ENCODE data around the gene CPA1.

The CPA1 gene

DNA sequence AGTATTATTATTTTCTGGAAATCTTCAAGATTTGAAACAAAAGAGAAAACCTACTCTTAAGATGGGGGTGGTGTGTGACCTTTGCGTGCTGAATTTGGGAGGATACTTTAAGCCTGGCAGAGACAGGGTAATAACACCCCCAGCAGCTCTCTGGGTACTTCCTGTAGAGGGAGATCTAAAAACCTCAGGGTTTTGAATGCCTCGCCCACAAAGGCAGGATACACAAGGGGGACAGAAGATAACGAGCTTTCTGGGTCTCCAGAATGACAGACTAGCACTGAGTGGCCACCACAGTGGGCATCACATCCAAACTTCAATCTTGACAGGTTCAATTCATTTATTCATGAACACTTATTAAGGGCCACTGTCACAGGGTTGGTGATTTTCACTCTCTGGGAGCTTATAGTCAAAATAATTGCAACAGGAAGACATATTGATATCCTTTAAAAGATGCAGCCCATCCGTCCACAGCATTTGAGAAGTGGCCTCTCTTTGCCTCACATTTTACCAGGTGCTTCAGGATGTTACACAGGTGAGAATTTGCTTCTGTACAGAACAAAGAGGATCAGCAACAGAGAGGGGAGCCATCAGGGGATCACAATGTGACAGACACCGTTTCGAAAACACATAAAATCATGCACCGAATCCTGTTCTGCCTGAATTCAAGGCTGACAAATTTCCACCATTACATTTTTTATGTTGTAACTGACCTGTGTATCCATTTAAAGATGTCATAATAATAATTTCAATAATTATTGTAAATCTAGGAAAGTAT, 14.3 kb downstream of the CPA1 start:
- DNase-seq (ENCODE audit: low read depth in 2 of 2), result no peak

DNA sequence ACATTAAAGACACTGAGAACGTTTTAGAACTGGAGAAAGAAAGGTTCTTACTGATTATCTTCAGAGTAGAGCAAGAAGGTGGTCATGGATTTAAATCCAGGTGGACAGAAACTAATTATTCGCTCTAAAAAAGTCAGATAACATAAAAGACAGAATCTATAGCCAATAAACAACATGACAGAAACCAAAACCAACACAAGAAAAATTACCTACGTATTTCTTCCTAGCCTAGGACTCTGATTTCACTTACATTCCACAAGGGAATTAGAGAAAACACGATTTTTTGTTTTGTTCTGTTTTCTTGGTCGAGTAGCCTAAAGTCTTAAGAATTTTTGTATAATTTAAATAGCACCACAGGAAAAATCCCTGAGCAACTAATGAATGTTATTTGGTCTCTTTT, 15.1 kb downstream of the CPA1 start:
- DNase-seq (ENCODE audit: low read depth in 2 of 2), result no peak

DNA sequence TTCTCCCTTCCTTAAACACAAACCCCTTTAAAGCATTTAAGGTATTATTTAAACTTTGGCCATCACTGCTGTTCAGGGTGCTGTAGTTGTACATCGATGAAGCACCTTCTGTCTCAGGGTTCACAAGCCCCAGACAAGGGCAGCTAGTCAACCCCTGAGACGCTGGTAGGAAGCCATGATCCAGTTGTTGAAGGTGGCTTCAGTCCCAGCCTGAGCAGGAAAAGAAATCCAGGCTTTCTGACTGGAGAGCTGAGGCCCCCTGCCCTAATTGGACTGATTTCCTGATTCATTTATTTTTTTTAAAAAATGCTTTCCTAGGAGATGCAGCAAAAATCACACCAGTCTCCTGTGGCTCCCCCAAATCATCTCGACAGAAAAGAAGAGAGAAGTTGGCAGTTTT, 15.8 kb downstream of the CPA1 start:
- no peak for DNase-seq (ENCODE audit: low read depth in 2 of 2)

DNA sequence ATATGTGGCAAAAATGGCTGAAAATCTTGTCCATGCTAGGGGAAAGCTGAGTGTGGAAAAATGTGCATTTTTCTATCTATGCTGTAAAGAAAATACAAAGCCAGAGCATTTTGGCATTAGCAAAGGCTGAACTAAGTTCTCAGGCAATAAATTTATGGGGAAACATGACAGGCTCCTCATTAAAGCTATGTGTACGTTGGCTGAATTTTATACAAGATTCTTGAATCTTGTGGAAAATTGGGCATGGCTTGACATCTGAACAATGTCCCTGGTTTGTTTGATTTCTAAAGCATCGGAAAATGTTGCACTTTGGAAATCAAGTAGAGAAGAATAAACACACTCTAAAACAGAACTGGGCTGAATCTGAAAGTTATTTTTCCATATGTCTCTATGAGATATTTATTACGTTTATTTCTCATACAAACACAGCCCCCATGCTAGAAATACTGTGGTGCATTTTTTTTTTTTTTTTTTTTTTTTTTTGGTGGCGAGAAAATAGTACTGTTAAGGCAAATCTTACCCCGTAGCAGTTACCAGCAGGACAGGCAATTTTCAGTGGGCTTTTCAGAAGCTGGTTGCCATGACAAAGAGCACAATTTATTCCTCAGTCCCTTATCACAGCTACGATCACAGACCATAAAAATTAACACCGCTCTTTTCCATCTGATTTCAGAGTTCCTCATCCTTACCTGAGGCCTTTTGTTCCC, 16.9 kb downstream of the CPA1 start:
- no peak for DNase-seq (ENCODE audit: low read depth in 2 of 2)

DNA sequence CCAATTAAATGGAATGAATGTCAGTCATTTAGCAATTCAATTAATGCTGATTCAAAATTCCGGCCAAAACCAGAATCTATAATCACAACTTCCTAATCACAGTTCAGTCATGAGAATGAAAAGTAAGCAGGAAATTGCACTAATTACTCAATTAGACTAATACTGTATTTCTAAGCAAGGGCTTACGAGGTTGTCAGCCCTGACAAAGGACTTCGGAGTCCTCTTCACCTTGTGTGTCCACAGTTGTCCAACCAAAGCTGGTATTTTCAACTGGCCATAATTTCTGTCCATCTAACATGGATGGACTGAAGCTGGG, 17.4 kb downstream of the CPA1 start:
- no peak for DNase-seq (ENCODE audit: low read depth in 2 of 2)

DNA sequence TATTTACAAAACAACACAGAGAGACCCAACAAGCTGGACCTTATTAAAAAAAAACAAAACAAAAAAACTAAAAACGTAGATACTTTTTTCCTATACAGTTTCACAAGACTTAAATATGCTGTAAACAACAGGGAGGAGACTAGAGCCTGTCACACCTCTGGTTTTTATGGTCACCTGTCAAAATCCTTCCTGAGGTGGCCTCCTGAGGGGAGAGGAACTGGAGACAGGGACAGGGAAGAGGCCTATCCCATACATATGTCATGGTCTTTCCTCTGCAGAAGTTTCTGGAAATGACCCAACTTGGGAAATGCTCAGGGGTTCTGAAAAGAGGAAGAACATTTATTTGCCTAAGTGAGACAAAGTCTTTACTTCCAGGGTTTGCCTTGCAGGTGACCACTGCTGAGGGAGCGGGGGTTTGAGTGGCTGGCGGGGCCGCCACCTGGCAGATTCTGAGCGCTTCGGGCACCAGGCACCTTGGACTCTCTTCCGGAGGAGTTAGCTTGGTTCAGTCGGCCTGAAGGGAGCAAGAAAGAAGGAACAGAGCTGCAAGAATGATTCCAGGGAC, 18.3 kb downstream of the CPA1 start:
- no peak for DNase-seq (ENCODE audit: low read depth in 2 of 2)

DNA sequence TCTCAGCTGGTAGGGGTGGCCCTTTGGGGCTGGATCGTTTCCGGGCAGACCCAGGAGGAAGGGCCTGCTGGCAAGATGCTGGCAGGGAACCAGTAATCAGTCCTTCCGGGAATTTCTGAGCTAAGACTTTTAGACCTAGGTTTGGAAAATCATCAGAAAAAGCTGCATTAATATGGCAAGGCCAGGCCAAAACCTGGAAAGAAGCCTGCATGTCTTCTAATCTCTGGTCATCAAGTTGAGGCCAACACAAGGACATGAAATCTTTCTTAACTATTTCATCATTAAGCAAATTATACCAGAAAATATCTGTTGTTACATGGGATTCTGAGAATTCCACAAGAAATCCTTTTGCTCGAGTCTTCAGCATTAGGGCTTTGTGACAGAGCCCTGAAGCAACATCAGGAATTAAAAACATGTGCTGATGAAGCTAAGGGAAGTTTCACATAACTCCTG, 19.9 kb downstream of the CPA1 start:
- DNase-seq (ENCODE audit: low read depth in 2 of 2), result no peak

DNA sequence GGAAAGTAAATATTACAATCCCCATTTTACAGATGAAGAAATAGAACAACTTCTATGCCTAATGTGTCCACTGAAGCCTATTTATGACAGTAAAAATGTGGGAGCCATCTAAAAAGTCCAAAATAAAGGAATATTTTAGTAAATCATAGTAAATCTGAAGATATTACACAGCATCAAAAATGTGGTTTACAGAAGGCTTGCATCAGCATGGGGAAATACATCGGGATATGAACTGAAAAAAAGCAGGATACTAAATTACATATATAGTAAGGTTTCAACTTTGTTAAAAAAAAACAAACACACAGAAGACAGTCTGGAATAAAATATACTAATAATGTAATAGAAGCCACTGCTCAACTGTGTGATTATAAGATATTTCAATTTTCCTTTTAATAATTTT, 20.8 kb downstream of the CPA1 start:
- DNase-seq (ENCODE audit: low read depth in 2 of 2), result no peak

DNA sequence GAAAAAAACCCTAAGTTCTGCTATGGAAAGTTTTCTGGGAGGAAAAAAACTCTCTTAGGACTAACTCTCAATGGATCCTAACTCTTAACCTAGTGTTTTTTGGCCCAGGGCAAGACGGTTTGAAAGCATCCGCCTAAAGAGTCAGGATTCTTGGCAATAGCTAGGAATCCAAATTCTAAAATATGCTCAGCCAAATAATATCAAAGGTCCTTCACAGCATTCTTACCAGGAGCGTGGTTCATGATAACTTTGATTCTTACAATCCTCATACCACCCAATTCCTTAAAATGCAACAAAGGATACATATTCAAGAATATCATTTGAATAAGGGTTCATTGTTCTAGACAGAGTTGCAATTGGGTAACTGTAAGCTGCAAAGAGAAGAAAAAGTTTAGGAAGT, 21.3 kb downstream of the CPA1 start:
- DNase-seq (ENCODE audit: low read depth in 2 of 2), result no peak

DNA sequence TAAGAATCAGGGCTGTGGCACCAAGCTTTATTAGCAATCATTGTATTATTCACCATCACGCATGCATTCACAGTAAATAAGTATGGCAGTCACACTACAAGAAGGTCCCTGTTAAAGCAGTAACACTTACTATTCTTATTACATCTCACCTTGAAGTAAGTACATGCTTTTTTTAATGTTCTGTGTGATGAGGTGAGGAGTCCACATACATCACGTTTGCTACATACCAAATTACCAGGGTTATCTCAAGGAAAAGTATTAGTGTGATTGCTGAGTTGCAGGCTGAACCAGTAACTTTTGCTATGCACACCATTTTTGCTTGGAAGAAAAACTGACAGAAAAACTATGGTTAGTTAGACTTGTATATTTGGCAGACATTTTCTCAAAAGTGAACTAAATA, 24.7 kb downstream of the CPA1 start:
- no peak for DNase-seq (ENCODE audit: low read depth in 2 of 2)

DNA sequence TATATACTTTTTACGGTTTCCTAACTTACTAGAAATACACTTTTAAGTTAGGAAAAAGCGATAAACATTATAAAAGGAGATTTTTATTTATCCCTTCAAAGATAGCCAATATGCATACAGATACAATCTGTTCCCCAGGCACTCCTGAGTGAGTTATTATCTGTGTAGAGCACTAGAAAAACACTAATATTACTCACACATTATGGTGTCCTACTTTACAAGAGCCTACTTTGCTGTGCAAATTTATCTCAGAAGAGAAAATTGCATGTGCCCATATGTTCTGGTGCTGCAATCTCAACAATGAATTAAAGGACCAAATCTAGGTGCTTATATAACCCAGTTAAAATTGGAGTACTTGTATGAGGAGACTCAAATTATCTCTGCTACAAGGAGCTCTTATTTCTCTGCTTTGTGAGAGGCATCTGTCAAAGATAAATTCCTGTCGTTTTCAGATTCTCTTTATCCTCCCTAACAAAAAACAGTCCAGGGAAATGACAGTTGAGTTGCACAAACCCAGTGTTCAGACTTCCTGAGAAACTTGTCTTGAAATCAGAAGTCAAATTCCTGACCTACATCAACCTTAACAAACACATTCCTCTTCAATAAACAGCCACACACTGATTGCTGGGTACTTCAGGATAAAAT, 28.9 kb downstream of the CPA1 start:
- no peak for DNase-seq (ENCODE audit: low read depth in 2 of 2)

DNA sequence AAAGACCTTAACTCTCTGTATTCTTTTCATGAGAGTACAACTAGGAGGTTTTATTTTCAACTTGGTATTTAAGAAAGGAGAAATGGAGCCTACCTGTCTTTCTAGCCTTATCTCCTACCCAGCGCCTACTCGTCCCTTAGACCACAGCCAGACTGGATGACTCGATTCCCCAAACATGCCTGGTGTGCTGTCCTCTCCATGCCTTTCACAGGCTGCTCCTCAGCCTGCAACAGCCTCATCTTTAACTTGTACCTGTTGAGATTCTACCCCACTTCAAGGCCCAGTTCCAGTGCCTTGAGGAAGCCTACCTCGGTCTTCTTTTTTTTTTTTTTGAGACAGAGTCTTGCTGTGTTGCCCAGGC, 29.4 kb downstream of the CPA1 start:
- DNase-seq (ENCODE audit: low read depth in 2 of 2), result no peak

DNA sequence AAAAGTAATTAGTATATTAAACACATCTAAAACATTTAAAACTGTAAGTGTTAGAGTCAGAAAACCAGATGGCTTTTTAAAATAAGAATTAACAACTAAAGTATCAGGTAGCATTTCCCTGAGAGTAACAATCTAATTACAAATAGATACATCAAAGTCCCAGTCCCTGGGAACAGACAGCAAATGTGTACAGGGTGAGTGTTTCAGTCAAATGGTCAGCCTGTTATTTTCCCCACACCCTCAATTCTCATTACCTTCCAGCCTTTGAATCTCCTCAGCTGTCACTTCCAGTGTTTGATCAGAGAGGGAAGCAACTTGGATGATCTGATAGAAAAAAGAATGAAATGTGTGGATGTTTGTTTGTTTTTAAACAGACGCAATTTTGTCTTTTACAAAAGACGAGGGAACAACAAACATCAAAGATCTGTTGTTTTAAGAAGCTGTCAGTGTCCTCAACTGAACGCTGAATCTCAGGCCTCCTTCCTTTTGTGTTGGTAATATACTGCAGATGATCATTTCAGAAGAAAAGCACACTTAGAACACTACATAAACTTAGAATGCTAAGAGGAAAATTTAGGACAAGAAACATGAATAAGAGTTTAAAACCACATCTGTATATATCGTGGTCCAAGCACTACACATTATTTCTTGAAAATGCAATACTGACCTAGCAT, 30.7 kb downstream of the CPA1 start:
- no peak for DNase-seq (ENCODE audit: low read depth in 2 of 2)

DNA sequence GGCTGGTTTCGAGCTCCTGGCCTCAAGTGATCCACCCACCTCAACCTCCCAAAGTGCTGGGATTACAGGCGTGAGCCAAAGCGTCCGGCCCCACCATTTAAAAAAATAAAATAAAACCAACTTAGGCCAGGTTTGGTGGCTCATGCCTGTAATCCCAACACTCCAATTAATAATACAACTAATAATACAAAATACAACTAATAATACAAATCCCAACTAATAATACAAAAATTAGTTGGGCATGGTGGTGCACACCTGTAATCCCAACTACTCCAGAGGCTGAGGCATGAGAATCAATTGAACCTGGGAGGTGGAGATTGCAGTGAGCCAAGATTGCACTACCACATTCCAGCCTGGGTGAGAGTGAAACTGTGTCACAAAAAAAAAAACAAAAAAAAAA, 32.9 kb downstream of the CPA1 start:
- no peak for DNase-seq (ENCODE audit: low read depth in 2 of 2)

DNA sequence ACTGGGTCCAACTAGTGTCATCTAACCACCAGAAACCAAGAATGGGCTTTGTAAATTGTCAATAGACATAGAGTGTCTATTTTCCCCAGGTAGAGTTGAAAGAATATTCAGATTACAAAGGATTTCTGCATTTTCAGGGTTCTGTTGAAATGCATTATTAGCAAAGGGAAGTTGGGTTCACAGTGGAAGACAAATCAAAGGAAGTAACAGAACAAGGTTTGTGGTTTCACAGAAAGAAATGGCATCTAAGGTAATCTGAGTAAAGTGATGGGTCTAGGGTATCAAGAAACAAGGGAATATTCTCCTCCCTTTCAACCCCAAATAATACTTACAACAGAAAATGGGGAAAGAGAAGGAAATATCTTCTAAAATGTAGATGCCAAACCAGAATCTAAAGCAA, 34.7 kb downstream of the CPA1 start:
- no peak for DNase-seq (ENCODE audit: low read depth in 2 of 2)

DNA sequence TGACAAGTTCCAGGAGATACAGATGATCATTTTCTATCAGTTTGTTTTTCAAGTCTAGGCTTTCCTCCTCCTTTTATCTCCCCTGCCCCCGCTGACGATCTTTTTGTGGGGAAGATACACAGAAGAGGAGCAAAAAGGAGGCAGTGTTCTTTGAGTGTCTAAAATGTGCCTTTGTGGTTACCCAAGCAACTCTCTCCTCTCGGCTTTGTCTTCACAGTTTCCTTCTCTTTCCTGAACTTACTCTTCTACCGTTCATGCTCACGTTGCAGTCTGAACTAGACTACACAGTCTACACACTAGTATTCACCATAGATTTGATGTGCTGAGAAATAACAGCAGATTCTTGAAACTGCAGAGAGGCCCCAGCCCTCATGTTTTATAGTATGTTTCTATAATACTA, 36.9 kb downstream of the CPA1 start:
- DNase-seq (ENCODE audit: low read depth in 2 of 2), result no peak

DNA sequence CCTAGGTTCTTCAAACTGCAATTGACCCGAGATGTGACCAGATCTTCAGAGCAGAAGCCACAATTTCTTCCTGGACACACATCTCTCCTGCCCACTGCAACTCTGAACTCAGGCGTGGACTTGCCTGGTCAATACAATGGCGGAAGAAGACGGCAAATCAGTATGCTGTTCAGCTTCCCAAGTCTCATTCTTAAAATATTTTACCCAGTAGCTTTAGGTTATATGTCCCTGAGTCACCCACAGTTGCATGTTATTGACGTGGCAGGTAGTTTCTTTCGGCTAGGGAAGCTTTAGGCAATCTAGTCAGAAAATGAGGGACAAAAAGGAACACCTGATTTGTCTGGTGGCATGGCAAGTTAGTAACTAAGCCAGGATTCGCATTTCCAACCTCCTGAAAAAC, 38.0 kb downstream of the CPA1 start:
- DNase-seq (ENCODE audit: low read depth in 2 of 2), result no peak

DNA sequence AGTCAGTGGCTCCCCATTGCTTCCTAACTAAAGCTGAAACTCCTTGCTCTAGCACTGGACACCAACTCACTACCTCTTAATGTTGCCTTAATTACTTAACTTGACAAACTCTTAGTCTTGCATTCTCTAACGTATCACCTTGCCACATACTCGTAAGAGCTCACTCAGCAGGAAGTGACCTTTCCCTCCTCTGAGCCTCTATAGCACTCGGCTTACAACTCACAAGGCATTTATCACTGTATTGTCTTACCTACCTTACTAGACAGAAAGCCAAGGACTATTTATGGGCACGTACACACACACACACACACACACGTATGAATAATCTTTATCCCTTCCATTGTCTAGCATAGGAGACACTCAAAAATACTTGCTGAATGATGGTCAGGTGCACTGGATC, 39.4 kb downstream of the CPA1 start:
- DNase-seq (ENCODE audit: low read depth in 2 of 2), result no peak

DNA sequence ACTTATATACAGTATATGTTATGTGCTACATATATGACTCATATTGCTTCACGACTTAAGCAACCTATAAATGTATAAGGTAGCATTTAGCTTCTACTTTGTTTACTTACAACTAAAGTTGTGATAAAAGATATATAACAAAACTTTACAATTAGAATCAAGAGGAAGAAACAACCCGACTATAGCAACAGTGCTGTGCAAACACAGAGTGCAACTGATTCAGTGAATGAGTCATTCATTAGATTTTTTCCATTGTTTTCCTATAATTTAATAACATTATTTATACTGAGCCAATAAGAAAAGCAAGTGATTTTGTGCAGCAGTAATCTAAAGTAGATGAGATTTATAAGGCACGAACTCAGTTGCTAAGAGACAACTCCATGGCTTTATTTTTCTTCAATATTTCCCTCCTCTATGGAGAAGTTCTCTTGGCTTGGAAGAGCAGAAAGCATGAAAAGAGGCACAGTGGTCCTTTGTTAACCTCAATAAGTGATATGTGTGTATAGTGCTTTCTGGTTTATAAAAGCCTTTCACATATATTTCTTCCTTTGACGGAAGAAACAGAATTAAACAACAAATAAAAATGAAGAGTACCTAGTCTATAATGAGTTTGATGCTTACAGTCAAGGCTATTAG, 40.8 kb downstream of the CPA1 start:
- DNase-seq (ENCODE audit: low read depth in 2 of 2), result no peak

DNA sequence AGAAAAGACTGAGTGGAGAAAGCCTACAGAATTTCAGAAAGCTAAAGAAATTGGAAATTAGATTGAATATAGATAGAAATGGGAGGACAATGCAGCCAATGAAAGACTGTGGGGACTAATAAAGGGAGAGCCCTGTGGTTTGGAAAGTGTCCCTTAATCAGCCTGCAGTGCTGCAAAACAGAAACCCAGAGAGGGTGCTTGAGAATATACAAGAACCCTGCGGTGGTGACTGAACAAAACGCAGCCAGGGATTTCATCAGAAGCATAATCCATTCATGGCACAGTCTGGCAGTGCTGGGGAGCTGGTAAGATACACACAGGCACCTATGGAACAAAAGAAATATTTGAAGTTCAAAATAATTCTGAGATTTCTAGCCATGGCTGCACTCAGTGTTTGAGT, 41.4 kb downstream of the CPA1 start:
- DNase-seq (ENCODE audit: low read depth in 2 of 2), result no peak

DNA sequence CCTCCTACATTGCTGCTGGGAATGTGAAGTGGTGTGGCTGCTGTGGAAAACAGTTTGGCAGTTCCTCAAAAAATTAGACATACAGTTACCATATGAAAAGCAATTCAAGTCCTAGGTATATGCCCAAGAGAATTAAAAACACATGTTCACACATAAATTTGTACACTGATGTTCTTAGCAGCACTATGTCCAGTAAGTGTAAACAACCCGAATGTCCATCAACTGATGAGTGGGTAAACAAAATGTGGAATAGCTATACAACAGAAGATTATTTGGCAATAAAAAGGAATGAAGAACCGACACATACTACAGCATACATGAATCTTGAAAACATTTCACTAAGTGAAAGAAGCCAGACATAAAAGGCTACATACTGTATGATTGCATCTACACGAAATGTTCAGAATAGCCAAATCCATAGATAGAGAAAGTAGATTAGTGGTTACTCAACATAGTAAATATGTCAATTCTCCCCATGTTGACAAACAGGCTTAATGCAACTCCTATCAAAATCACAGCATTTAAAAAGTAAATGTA, 43.3 kb downstream of the CPA1 start:
- no peak for DNase-seq (ENCODE audit: low read depth in 2 of 2)

DNA sequence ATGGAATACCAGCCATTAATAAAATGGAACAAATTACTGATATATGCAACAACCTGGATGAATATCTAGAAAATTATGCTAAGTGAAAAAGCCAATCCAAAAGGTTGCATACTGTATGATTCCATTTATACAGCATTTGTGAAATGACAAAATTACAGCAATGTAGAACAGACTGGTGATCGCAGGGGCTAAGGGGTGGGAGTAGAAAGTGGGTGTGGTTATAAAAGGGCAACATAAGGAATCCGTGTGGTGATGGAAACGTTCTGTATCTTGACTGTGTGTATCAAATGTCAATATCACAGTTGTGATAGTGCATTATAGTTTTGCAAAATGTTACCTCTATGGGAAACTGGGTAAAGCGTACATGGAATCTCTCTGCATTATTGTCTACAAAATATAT, 45.5 kb downstream of the CPA1 start:
- DNase-seq (ENCODE audit: low read depth in 2 of 2), result no peak
